ENCODE data around the gene TAF7L.

TAF7L gene

DNA sequence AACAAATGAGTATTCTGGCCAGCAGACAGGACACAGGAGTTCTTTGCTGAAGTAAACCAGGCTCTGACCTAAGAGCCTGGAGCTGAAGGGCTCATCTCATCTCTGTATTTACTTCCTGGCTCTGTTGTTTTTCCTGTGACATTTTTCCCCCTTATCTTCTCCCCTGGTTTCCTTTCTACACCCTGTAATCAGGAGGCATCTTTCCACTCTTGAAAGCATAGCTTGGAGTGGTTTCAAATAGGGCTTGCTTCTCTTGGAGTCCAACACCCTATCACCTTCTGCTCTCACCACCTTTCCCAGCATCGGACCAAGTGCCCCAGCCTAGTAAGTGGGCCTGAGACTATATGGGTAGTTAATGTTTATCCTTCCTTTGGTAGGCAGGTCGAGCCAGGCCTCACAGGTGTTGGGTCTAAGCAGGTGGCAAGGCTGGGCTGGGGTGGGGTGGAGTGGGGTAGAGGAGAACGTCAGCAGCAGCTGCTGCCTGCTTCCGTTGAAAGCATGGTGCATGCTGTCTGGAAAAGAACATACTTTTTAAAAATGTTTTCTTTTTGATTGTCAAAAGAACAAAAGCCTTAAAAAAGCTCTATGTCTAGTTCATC, 70.4 kb downstream of the TAF7L start:
- DNase-seq, result no peak

DNA sequence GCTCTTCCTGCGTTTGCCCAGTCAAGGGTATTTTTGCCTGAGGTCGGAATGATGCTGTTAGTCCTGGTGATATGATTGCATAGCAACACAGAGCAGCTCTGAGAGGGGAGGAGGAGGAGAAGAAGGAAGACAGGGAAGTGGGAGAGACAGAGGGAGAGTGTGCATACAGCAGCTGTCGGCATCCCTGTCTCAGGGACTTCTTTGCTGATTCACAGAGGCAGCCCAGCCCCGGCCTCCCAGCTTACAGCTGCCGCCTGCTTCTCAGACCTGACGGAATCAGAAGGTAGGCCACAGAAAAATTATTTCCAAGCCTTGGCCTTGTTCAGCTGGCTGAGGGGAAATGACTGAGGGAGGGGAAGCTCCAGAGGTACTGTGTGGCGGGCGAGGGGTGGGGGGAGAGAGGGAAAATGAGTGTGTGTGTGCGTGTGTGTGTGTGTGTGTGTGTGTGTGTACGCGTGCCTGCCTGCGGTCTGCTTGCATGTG, 71.2 kb downstream of the TAF7L start:
- no peak for DNase-seq

DNA sequence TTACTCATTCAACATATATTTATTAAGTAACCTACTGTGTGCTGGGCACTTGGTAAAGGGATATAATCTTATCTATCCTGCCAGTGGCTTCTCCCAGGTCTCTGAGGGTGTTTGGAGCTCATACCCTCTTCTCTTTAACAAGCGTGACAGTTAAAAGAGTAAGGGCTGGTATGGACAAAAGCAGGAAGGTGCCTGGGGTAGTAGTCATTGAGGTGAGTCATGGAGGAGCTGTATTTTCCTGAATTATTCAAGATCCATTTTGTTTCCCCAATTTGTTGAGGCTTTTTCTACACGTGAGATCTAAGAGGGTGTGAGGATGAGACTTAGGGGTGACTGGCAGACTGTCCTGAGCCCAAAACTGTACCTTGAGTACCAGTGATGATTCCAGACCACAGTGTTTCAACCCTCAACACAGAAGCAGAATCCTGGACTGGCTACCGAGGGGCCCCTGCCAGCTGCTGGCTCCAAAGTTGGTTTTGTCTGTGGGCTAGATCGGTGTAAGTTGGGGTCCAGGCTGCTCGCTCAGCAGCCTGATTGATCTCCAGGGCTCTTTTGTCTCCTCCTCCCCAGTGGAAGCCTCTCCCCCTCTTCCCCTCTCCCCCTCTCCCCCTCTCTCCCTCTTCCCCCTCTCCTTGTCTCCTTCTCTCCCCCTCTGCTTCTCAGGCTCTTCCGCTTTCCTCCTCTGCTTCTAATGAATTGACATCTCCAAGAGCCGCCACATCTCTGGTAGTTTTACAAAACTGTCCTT, 71.8 kb downstream of the TAF7L start, which contains the start of gene DRP2:
Gene DRP2, plus strand, starts transcription at position 671 of the 748 bp plus-strand sequence. CDS start 11,862 bp downstream, outside the sequence.
- no peak for DNase-seq

All from NCI-H1436 (cell line).